Common myeloid progenitor, CD34-positive (primary cell): Measurements from ENCODE around the gene SDCCAG8.

Source experiments
- CTCF ChIA-PET: fragments of 350-600 bp; sonication (Branson Sonifier 250); formaldehyde crosslinking; loops from one replicate; lab custom pipeline; 2021; ENCODE audit warnings: antibody characterized with exemption; lab: Charles Lee
- POLR2A ChIA-PET: fragments of 350-600 bp; sonication (Branson Sonifier 250); formaldehyde crosslinking; loops from one replicate; lab custom pipeline; 2021; ENCODE audit warnings: antibody characterized with exemption; lab: Charles Lee
- DNase-seq, 3 donors: peaks; one replicate each; pipeline versions ENCODE4 v3.0.0 to v3.0.0-alpha.2; 2013
- H3K27ac ChIP-seq, 2 experiments: 1 replicate in 1 of 2; 2 replicates in 1 of 2; pipeline ENCODE4 v1.7.0; 2013; ENCODE audit warnings: inconsistent platforms in 2 of 2, low read length in 2 of 2, mild to moderate bottlenecking in 2 of 2, low read depth in 1 of 2, moderate library complexity in 1 of 2; ENCODE audit not compliant: severe bottlenecking in 2 of 2, insufficient read depth in 1 of 2, poor library complexity in 1 of 2
- H3K27me3 ChIP-seq, 5 experiments: replicated peaks in 2 of 5; 1 replicate in 3 of 5; 2 replicates in 2 of 5; pipeline versions ENCODE4 v1.6.1 to v1.7.0; 2013; ENCODE audit warnings: low read length in 4 of 5, mild to moderate bottlenecking in 2 of 5, moderate library complexity in 2 of 5, inconsistent platforms in 1 of 5; ENCODE audit not compliant: insufficient read depth in 5 of 5, control insufficient read depth in 4 of 5
- H3K36me3 ChIP-seq, 4 experiments: 1 replicate in 2 of 4; 2 replicates in 2 of 4; pipeline versions ENCODE4 v1.6.1 to v1.7.0; 2013; ENCODE audit warnings: low read length in 3 of 4, control low read depth in 1 of 4, mild to moderate bottlenecking in 1 of 4; ENCODE audit not compliant: control insufficient read depth in 4 of 4, insufficient read depth in 4 of 4
- H3K4me1 ChIP-seq, 4 experiments: 1 replicate in 3 of 4; 2 replicates in 1 of 4; pipeline versions ENCODE4 v1.6.1 to v1.7.1; 2013; ENCODE audit warnings: low read length in 3 of 4, mild to moderate bottlenecking in 3 of 4, control low read depth in 1 of 4, inconsistent platforms in 1 of 4, moderate library complexity in 1 of 4; ENCODE audit not compliant: control insufficient read depth in 4 of 4, insufficient read depth in 4 of 4; ENCODE audit errors: control extremely low read depth in 1 of 4
- H3K4me3 ChIP-seq, 7 experiments: 1 replicate in 4 of 7; 2 replicates in 3 of 7; pipeline versions ENCODE4 v1.5.1 to v1.7.0; 2013; ENCODE audit warnings: mild to moderate bottlenecking in 7 of 7, low read length in 6 of 7, moderate library complexity in 6 of 7, inconsistent platforms in 2 of 7, low read depth in 2 of 7, control low read depth in 1 of 7; ENCODE audit not compliant: insufficient read depth in 4 of 7, control insufficient read depth in 1 of 7; ENCODE audit errors: extremely low read depth in 1 of 7
- H3K9me3 ChIP-seq, 5 experiments: 1 replicate in 4 of 5; 2 replicates in 1 of 5; pipeline versions ENCODE4 v1.6.1 to v1.7.1; 2013; ENCODE audit warnings: low read length in 4 of 5, mild to moderate bottlenecking in 2 of 5, inconsistent platforms in 1 of 5, low read depth in 1 of 5, moderate library complexity in 1 of 5; ENCODE audit not compliant: control insufficient read depth in 4 of 5, insufficient read depth in 2 of 5; ENCODE audit errors: control extremely low read depth in 1 of 5
- WGBS: methylation state at CpG from one replicate; pipeline ENCODE4 v1.1.5; 2013; ENCODE audit not compliant: insufficient coverage; 5-methylcytosine and 5-hydroxymethylcytosine counted together

Gene SDCCAG8

GRCh38 chr1:243394601-243395464, 139.0 kb downstream of the SDCCAG8 start:
- no peaks in the 10 kb centered on the region for H3K27me3 ChIP-seq
- POLR2A ChIA-PET = no interaction called here
- H3K4me1 ChIP-seq = peaks cover 0 to 17% (median 12%) of the 10 kb centered on the region in 4 experiments
- H3K27ac ChIP-seq = no peak overlapping the region
- 97% methylated on average over 5 of the region's 15 CpGs for WGBS
- CTCF ChIA-PET = no interaction called here
- H3K4me3 ChIP-seq = no peak overlapping the region
- DNase-seq = no peak
- H3K36me3 ChIP-seq = peaks cover 2 to 12% (median 8%) of the 10 kb centered on the region in 4 experiments
- H3K9me3 ChIP-seq = no peaks in the 10 kb centered on the region

- no peak for DNase-seq
- Histone ChIP-seq H3K4me3 (no peak overlapping the region), H3K9me3 (no peaks in the 10 kb centered on the region), H3K36me3 (peaks cover 2 to 12% (median 8%) of the 10 kb centered on the region in 4 experiments), H3K4me1 (peaks cover 0 to 3% (median 0%) of the 10 kb centered on the region in 4 experiments), H3K27ac (no peak overlapping the region), H3K27me3 (no peaks in the 10 kb centered on the region)
- ChIA-PET POLR2A (no interaction called here), CTCF (interaction anchor here (1.2 to 1.5 kb wide), 2 partner anchors 14 to 86 kb away, joined by 3 read pairs; no protein-coding TSS in a partner anchor)
Observed at GRCh38 chr1:243396424-243396823, 140.6 kb downstream of the SDCCAG8 start.

- CTCF ChIA-PET = interaction anchor here (1.2 to 1.5 kb wide), 2 partner anchors 13 to 85 kb away, joined by 3 read pairs; no protein-coding TSS in a partner anchor
- Histone ChIP-seq H3K36me3 (peaks cover 2 to 14% (median 6%) of the 10 kb centered on the region in 4 experiments), H3K4me3 (no peak overlapping the region), H3K4me1 (no peaks in the 10 kb centered on the region), H3K27me3 (no peaks in the 10 kb centered on the region), H3K9me3 (no peaks in the 10 kb centered on the region), H3K27ac (no peak overlapping the region)
- POLR2A ChIA-PET = no interaction called here
- DNase-seq = no peak
- WGBS = 100% methylated on average over 4 of the region's 5 CpGs
Observed at GRCh38 chr1:243396876-243397275, 141.0 kb downstream of the SDCCAG8 start.

DNA sequence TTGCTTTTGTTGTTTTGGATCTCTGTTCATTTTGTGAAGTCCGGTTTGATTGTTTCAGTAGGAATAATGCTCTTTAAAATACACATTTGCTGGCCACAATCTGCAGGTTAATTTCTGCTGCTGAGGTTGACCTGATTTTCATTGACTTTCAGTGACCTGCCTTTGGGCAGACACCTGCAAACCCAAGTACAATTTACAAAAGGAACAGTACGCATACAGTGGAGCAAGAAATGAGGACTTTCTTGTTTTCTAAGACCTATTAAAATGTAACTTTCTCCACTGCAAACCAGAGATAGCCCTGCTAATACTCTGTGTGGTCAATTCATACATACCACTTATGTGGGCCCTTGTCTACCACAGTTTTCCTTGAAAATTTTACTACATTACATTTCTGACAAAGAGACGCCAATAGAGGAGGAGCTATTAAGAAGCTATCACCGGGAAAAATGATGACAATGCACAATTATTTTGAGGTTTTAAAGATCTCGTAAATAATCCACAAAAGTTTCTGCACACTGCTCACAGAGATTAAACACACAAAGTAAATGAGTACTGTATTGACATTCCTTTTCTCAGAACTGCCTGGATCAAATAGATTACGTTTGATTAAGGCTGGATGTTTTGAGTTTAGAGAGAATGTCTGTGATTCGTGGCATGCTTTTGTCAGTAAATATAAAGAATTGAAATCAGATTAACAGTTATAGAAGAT, 141.9 kb downstream of the SDCCAG8 start:
- Histone ChIP-seq H3K4me3 (no peak overlapping the region), H3K27me3 (no peaks in the 10 kb centered on the region), H3K9me3 (no peaks in the 10 kb centered on the region), H3K4me1 (no peaks in the 10 kb centered on the region), H3K27ac (no peak overlapping the region), H3K36me3 (peaks cover 2 to 14% (median 6%) of the 10 kb centered on the region in 4 experiments)
- DNase-seq = no peak
- CTCF ChIA-PET = interaction anchor here (1.2 kb wide), 1 partner anchor 12 kb away, joined by 3 read pairs; no protein-coding TSS in a partner anchor
- 93% methylated on average over 3 of the region's 7 CpGs for WGBS
- POLR2A ChIA-PET = no interaction called here

DNA sequence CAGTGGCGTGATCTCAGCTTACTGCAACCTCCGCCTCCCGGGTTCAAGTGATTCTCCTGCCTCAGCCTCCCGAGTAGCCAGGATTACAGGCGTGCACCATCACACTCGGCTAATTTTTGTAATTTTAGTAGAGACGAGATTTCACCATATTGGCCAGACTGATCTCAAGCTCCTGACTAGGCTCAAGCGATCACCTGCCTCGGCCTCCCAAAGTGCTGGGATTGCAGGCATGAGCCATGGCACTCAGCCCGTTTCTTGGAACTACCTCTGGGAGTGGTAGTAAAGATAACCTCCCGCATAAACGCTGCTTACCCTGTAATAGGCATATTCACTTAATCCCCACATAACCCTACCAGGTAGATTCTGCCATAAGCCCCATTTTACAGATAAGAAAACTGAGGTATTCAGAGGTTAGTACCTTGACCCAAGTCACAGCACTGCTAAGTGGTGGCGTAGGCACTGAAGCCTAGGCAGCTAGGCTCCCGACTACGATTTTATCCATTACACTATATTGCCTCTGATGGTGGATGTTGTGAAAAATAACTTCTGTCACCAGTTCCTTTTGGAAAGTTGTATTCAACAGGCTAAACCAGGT, 143.8 kb downstream of the SDCCAG8 start:
- no peak for DNase-seq
- 97% methylated on average over 10 of the region's 15 CpGs for WGBS
- no peaks in the 10 kb centered on the region for H3K27me3 ChIP-seq

GRCh38 chr1:243402868-243403267, 147.0 kb downstream of the SDCCAG8 start:
- no peaks in the 10 kb centered on the region for H3K9me3 ChIP-seq
- 100% methylated on average over 2 of the region's 6 CpGs for WGBS
- POLR2A ChIA-PET = no interaction called here

More for the DNA sequence above, 143.8 kb downstream of the SDCCAG8 start:
- ChIA-PET POLR2A (no interaction called here), CTCF (interaction anchor here (0.9 to 1.8 kb wide), 3 partner anchors 8 to 16 kb away, joined by 3 to 6 read pairs (median 3); no protein-coding TSS in a partner anchor)
- Histone ChIP-seq H3K27ac (no peak overlapping the region), H3K36me3 (peaks cover 3 to 21% (median 10%) of the 10 kb centered on the region in 4 experiments), H3K4me1 (no peaks in the 10 kb centered on the region), H3K9me3 (no peaks in the 10 kb centered on the region), H3K4me3 (no peak overlapping the region)

More at GRCh38 chr1:243402868-243403267, 147.0 kb downstream of the SDCCAG8 start:
- Histone ChIP-seq H3K27ac (no peak overlapping the region), H3K4me1 (no peaks in the 10 kb centered on the region), H3K4me3 (no peak overlapping the region), H3K27me3 (no peaks in the 10 kb centered on the region), H3K36me3 (peaks cover 2 to 13% (median 6%) of the 10 kb centered on the region in 4 experiments)
- no peak for DNase-seq
- CTCF ChIA-PET = interaction anchor here (1.5 kb wide), 1 partner anchor 59 kb away, joined by 7 read pairs; no protein-coding TSS in a partner anchor
